Raji (cell line): Measurements from ENCODE around the gene USP5.

Experiments used
- POLR2A ChIP-seq: IDR thresholded peaks from 2 replicates; pipeline ENCODE4 v1.6.1; 2011; ENCODE audit warnings: low read depth, low read length, control low read depth; ENCODE audit not compliant: insufficient read depth

USP5 gene

DNA sequence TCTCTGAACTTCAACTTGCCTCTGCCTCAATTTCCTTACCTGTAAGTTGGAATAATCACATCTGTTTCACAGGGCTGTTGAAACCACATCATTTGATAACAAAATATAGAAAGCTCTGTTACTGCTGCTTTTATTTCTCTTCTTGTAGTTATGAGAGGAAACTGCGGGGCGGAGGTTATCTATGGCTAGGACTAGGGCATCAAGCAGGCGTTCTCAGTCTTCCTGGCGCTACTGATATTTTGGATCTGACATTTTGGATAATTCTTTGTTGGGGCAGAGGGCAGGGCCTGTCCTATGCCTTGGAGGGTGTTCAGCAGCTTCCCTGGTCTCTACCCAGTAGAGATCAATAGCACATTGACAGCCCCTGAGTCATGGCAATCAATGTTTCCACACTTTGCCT is 19.8 kb upstream of the USP5 start:
- no peak for TF ChIP-seq POLR2A

- TF ChIP-seq POLR2A = no peak
These were observed 18.6 kb upstream of the USP5 start for GRCh38 chr12:6833189-6833890.

- TF ChIP-seq POLR2A = no peak
These were observed 17.7 kb upstream of the USP5 start for GRCh38 chr12:6834254-6834653.

GRCh38 chr12:6834873-6835272 is 17.1 kb upstream of the USP5 start:
- no peak for TF ChIP-seq POLR2A

DNA sequence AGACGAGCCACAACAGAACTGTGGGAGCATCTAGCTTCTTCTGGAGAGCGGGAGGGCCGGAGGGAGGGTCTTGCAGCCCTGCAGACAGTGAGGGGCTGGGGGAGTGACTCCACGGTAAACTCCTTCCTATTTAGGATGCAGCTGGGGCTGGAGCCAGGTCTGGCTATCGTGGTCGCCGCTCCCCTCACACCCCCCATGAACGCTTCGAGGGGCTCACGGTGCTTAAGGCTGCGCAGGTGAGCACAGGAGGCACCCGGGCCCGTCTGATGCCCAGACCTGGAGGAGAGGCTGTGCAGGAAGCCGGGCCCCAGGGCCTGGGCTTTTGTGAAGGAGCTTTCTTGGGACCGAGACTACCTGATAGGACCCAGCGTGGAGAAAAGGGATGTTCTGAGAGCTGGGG is 15.1 kb upstream of the USP5 start:
- no peak for TF ChIP-seq POLR2A

GRCh38 chr12:6837370-6838060 is 14.4 kb upstream of the USP5 start:
- TF ChIP-seq POLR2A = no peak

GRCh38 chr12:6838854-6839253 is 13.1 kb upstream of the USP5 start:
- no peak for TF ChIP-seq POLR2A

GRCh38 chr12:6839482-6840201 is 12.3 kb upstream of the USP5 start:
- peak; percentile 92 for TF ChIP-seq POLR2A

DNA sequence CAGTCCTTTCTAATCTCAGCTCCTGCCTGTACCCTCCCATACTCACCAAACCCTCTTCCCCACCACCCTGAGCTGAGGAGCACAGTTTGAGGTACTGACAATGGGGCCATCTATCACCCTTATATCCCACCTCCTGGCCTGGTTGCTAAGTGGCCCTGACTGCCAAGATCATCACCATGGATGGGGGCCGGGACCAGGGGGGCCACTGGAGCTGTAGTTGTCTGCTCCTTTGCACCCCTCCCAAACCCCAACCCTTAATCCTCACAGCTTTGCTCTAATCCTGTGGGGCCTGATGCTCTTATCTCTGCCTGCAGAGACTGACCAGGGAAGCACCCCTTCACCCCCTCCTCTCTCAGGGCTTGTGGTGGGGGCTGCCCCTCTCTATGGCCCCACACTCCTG is 11.6 kb upstream of the USP5 start:
- no peak for TF ChIP-seq POLR2A

DNA sequence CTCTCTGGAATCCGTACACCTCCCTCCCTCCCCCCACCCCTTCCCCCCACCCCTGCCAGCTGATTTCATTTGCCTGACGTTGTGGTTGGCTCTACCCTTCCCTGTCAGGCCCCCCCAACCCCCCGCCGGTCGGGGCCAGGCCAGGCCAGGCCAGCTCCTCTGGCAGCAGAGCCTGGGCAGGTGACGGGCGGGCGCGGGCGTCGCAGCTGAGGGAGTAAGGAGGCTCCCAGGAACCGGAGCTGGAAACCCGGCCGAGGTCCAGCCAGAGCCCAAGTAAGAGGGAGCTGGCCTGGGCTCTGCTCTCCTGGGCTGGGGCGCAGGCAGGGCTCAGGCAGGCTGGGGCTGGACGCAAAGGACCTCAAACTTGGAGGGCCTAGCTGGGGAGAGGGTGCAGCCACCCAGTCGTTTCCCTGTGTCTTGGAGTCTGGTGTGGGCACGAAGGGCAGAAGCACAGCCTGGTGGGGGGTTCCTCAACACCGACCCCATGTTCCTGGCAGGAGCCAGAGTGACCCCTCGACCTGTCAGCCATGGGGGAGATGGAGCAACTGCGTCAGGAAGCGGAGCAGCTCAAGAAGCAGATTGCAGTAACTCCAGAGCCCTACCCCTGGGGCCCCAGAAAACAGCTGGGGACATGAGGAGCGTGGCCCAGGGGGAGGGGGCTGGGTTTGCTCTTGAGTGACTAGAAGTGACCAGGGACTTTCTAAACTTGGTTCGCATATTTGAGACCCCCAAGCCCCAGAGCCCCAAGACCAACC is 11.0 kb upstream of the USP5 start, which contains the start of gene GNB3:
TSS of gene GNB3 (plus strand) at position 165 of the 755 bp plus-strand sequence. CDS start at position 528, 363 bp downstream.
- TF ChIP-seq POLR2A = no peak

DNA sequence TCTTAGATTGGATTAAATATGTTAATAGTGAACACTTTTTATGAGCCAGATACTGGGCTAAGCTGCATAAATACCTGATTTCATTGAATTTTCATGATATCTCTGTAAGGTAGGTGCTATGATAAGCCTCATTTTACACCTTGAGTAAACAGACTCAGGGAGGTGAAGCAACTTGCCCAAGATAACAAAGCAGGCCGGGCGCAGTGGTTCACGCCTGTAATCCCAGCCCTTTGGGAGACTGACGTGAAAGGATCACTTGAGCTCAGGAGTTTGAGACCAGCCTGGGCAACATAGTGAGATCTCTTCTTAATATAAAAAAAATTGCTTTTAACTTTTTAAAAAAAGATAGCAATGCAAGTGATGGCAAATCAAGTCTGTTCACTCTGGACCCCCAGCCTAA is 9.9 kb upstream of the USP5 start:
- TF ChIP-seq POLR2A = no peak

DNA sequence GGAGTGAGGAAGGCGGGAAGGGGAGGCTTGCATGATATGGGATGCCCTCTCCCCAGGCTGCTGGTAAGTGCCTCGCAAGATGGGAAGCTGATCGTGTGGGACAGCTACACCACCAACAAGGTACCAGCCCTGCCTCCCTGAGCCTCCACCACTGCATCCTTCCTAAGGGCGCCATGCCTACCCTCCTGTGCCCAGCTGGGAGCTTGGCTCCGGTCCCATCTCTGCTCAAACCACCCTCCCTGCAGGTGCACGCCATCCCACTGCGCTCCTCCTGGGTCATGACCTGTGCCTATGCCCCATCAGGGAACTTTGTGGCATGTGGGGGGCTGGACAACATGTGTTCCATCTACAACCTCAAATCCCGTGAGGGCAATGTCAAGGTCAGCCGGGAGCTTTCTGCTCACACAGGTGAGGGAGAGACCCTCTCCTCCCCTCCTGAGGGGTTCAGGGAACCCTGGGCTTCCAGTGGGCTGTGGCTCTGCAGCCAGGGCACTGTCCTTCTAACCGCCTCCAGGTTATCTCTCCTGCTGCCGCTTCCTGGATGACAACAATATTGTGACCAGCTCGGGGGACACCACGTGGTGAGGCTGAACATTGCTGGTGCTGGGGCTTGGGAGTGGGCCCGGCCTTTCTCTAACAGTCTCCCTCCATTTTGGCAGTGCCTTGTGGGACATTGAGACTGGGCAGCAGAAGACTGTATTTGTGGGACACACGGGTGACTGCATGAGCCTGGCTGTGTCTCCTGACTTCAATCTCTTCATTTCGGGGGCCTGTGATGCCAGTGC is 8.6 kb upstream of the USP5 start:
- no peak for TF ChIP-seq POLR2A

GRCh38 chr12:6845395-6845794 is 6.6 kb upstream of the USP5 start:
- no peak for TF ChIP-seq POLR2A

DNA sequence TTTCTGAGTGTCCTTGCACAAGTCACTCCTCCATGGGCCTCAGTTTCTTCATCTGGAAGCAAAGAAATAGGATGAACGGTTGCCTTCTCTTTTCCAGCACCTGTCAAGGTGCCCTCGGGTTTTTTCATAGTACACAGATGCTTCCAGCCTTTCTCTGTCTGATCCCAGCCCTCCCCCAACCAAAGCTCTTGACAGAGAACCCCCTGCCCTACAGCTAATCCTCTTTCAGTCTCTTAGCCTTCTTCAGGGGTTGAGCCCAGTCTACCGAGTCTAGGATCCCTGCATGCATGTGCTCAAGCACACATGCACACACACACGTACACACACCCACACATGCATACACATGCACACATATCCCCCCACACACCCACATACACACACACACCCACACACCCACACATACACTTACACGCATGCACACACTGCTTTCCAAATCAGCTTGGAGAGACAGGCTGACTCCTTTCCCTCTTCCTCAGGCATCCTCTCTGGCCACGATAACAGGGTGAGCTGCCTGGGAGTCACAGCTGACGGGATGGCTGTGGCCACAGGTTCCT is 5.6 kb upstream of the USP5 start:
- 0 out of 2 replicates have a peak, but pooled peaks have one; percentile 26 for TF ChIP-seq POLR2A
